NCI-H2196 treated with DMSO at 0.1 percent for 48 hours (cell line): Measurements from ENCODE around the gene LRRC45.

Experiments
- DNase-seq: peaks from one replicate; lab custom pipeline; 2025; ENCODE audit not compliant: unreplicated experiment; lab: John Stamatoyannopoulos, UW

Gene LRRC45

DNA sequence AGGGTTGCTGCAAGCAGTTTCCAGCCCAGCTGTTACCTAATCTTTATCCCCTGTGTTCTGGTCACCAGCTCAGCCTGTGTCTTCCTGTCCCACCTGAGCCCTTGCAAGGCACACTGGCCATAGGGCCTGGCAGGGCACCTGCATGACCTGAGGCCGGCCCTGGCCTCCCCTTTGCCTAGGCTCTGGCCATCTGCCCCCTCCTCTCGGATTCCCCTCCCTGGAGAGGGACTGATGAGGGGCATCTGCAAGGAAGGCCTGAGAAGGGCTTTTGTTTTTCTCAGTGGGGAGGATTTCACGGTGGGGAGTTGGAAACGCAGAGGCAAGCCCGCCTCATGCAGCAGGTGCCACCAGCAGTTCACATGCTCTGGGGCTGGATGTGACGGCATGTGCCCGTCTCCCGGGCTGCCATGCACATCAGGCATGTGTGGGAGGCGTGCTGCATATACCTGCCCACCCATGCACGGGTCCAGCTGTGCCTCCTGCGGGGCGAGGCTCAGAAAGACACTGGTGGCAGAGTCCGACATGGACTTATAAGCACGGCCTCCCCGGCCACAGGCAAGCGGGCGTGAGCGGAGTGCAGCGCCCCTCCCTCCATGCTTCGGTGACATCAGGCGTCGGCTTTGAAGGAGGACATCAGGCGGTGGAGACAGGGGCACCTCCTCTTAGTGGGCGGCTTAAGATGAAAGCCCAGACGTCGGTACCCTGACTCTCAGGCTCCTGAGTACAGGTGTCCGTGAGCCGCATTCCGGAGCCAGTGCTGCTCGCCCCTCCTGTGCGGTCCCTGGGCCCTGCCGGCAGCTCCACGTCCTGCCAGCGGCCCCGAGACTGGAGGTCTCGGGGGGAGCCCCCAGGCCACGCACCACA, 29.1 kb upstream of the LRRC45 start:
- no peak for DNase-seq

DNA sequence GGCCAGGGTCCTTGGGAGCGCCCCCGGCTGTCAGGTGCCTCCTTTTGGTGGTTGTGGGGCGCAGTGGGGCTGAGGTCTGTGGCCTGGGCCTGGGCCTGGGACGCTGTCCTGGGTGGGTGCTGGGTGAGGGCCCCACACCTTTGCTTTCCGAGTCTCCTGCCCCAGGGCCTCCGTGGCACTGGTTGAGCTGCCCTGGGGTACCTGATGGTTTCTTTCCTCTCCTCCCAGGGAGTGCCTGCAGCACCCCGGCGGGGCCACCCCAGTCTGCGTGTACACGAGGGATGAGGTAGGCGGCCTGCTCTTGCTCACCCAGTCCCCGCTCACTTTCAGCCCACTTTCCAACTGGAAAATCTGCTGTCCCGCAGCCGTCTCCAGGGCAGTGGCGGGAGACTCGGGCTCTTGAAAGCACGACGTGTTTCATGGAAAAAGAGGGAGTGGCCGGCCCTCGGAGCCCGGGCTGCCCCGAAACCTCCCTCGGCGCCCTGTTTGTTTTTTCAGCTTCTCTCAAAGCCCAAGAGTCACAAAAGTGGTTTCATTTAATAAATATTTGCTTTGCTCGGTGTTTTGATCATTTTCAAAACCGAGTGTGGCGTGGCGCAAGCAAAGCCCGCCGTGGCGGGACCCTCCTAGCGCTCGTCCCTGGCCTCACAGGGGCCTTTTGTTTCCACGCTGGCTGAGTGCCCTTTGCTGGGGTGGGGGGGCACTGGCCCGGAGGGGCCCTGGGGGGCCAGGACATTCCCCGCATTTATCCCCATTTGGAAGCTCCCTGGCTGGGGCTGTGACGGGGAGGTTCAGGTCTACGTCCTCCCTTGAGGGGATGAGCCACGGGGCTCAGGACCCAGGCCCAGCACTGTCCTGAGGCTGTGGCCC, 28.3 kb upstream of the LRRC45 start:
- no peak for DNase-seq

DNA sequence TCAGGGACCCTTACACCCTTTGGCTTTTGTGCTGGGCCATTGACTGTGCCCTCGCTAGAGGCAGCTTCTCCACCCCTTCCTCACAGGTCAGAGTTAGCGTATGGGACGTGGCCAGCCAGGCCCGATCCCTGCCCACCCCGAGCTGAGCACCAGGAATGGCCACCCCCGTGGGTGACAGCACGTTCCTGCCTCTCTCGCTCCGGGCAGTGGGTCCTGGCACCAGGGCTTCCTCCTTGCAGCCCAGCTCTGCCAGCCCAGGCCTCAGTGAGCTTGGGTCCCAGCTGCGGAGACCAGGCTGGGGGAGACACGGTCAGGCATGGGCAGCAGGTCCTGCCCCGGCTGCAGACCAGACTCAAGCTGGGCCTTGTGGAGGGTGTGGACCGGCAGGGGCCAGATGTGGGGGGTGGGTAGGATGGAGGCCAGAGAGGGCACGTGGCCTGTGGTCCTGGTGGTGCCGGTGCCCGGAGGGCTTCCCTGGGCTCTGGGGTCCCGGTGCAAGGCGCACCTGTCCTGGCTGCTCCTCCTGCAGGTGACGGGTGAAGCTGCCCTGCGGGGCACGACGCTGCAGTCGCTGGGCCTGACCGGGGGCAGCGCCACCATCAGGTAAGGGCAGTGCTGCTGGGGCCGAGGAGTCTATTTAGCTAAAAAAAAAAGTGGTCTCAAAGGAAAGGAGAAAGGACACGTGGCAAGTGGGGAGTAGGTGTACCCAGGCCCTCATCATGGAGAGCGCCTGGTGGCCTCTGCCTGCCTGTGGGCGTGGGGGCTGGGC, 27.5 kb upstream of the LRRC45 start:
- no peak for DNase-seq

- no peak for DNase-seq
Observed at GRCh38 chr17:81996232-81996756, 26.8 kb upstream of the LRRC45 start.

DNA sequence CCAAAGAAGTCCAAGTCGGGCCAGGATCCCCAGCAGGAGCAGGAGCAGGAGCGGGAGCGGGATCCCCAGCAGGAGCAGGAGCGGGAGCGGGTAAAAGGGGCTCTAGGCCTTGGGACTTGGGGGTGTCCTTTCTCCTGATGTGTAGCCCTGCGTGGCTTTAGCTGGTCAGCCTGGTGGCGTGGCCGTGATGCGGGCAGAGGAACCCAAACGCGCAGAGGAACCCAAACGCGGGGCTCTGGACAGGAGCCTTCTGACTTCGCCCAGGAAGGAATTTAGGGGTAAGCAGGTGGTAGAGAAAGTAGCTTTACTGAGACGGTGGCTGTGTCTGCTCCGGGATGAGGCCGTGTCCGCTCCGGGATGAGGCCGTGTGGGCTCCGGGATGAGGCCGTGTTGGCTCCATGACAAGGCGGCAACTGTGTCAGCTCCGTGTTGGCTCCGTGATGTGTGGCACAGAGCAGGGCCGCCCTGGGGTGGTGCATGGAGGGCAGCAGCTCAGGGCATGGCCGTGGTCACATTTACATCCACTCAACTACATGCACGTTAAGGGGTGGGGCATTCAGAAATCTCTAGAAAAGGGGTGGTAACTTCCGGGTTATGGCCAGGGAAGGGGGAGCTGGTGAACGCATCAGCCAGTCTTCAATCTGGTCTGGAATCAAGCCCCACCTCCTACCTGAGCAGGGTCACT, 26.2 kb upstream of the LRRC45 start:
- no peak for DNase-seq

GRCh38 chr17:81998212-81998611, 24.9 kb upstream of the LRRC45 start:
- no peak for DNase-seq

DNA sequence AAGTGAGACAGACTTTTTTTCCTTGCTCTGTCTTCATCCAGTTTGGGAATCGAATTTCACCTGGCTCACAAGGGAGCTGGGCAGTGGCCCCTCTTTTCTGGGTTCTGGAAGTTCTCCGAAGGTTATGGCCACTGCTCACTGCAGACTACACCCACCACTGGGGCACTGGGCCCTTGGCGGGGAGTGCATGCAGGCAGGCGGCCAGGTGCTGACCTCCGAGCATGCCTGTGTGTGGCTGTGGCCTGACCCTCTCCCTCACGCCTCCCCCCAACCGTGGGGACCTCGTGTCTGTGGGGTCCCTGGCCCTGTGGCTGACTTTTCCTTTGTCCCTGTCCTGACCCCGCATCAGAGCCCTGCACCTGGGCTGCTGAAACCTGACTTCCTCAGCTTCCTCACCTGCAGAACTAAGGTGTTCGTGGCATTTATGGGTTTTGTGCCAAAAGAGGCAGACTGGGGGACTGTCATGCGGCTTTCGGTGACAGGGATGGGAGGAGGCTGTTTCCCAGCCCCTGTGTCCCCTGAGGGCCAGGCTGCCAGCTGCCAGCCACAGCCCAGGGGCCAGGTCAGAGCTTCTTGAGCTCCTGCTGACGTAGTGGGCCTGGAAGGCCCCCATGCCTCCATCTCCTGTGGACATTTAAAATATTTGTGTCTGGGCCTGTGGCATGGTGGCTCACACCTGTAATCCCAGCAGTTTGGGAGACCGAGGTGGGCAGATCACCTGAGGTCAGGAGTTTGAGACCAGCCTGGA, 24.2 kb upstream of the LRRC45 start:
- DNase-seq: no peak

DNA sequence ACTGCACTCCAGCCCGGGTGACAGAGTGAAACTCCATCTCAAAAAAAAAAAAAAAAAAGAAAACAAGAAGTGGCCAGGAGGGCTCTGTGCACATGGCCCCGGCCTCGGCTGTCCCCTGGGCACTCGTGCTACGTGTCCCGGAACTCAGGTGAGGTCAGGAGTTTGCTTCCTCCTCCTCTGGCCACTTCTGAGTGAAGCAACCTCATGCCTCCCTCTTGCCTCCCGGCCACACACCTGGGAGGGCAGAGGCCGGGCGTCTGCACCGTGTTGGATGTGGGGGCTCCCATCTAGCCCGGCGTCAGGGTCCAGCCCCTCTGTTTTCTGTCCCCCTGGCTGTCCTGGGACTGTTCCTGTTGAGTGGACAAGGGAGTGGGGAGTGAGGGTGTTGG, 23.5 kb upstream of the LRRC45 start:
- no peak for DNase-seq

DNA sequence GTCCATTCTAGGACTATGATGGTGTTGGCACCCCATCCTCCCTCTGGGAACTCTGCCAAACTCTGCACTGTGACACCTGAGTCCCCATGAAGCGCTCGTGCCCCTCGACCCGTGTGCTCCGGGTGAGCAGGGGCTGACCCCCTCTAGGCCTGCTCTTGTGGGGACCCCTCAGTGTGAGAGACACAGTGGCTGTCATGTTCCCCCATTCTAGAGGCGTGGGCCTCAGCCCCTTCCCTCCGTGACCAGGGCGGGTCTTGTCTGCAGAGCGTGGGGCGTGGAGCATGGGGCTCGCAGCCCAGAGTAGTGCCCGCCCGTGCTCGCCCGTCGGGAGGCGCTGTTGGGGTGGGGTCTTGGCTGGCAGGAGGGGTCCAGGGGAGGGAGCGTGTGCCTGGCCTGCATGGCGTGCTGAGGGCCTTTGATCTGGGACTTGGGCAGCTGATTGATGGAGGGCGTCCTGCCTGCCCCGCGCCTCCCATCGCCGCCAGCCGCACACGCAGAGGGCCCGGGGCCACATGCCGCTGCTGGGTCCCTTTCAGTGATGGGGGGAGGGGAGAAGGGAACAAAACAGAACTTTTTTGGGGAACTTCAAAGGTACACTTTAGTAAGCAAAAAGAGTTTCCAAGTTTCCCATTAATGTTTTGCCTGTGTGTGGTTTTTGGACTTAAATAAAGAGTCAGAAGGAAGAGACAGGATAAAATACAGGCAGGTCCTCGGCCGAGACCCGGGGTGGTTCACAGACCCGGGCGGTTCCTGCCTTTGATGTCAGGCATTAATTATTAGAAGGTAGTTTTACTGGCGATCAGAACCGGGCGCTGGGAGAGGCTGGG, 22.9 kb upstream of the LRRC45 start:
- DNase-seq: no peak

- DNase-seq: no peak
Observed at GRCh38 chr17:82000803-82001570, 22.1 kb upstream of the LRRC45 start.

DNA sequence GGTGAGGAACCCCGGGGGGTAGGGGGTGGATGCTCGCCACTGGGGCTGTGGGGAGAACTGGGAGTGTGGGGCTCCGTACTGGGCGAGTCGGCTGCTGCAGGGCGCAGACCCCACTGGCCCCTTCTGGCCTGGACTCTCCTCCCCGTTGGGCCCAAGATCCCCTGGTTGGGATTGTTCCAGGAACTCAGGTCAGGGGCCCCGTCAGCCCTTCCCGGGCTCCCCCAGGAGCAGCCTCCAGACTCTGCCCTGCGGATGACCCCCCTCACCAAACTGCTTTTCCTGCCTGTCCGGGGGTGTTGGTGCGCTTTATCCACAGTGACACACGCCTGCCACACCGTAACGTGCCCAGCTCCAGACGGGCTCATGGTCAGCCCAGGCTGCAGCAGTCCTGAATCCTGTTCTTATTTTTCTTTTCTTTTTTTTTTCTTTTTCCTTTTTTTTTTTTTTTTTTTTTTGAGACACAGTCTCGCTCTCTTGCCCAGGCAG, 21.5 kb upstream of the LRRC45 start:
- no peak for DNase-seq

GRCh38 chr17:82003411-82004381, 19.4 kb upstream of the LRRC45 start:
- no peak for DNase-seq

DNA sequence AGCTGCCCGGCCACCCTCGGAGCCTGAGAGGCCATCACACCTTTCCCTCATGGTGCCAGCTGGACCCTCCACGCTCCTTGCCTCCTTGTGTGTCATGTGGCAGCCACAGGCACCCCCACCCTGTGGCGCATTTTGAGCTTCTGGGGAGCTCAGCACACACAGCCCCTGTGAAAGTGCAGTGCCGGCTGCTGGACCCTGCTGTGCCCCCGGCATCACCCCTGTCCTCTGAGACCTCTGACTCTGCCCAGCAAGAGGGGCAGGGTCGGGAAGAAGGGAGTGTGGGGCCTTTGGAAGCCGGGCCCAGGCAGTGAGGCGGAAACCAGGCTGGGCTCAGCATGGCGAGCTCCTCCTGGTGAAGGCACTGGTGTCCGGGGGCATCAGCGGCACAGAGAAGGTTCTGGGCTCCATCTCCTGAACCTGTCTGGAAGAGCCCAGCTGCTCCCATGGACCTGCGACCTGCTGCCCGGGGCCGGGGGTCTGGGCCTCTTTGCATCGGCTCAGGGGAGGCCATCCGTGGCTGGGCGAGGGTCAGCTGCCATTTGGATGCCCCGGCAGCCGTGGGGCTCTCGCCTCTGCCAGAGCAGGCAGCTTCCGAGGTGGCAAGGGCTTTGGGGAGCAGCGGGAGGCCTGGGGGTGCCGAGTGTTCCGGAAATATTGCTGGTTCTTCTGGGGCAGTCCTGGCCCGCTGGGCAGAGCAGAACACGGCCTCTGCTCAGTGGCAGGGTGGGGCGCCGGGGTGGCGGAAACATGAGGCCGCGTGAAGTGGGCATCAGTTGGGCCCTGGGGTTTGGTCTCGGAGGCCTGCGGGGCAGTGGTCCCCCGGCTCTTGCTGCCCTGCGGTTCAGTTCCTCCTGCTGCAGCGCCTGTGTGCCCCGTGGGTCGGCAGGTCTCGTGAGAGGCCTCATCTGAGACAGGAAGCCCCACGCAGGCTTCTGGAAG, 18.3 kb upstream of the LRRC45 start:
- no peak for DNase-seq

- DNase-seq: no peak
Observed at GRCh38 chr17:82005701-82006348, 17.3 kb upstream of the LRRC45 start.

DNA sequence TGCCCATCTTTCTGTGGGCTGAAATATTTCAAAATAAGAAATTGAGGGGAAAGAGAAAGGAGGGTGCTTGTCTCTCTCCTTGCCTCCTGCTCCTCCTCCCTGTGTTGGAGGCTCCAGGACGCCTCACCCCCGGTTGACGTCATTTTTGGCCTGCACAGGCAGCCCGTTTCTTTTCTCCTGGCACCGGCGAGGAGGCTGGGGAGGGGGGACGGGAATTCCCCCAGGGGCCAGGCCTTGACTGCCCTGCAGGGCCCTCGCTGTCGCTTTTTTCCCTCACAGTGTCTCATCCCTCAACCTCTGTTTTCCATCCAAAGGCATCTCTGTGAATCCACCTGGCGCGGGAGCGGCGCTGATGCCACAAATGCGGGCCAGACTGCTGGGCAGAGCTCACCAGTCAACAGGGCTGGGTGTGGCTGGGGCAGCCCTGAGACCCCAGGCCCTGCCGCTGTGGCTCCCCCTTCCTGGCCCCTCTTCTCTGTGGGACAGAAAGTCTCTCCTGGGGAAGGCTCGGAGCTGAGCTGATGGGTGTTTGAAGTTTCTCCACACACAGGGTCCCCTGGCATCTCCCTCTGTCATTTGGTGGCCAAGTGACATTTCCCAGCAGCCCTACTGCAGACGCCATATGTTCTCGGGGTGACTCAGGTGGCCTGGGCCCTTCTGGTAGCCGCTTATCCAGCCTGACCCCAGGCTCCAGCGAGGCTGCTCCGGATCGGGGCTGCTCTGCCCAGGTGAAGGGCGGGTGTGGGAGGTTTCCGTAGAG, 16.5 kb upstream of the LRRC45 start:
- DNase-seq: no peak
